ENCODE results near the gene WBP1L.
"Not testable (repeated sequence)": the region's sequence is repeated elsewhere in the genome, so short reads cannot be mapped to it uniquely, and the experiment has no call there.

WBP1L gene

DNA sequence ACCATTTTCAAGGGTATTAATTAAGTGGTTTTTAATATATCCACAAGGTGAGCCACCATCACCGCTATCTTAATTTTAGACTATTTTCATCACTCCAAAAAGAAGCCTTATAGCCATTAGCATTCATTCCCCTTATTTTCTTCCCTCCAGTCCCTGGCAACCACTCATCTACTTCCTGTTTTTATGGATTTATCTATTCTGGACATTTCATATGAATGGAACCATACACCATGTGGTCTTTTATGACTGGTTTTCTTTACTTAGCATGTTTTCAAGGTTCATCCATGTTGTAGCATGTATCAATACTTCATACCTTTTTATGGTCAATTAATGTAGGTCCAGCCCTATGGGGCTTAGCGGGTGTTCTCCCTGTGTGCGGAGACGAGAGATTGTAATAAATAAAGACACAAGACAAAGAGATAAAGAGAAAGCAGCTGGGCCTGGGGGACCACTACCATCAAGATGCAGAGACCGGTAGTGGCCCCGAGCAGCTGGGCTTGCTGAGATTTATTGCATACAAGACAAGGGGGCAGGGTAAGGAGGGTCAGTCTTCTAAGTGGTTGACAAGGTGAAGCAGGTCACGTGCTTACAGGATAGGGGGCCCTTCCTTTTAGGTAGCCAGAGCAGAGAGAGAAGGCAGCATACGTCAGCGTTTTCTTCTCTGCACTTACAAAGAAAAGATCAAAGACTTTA lies 14.6 kb downstream of the WBP1L start:
- DNase-seq (ENCODE audit: low read depth in 2 of 2, low spot score in 1 of 2) = no peak

DNA sequence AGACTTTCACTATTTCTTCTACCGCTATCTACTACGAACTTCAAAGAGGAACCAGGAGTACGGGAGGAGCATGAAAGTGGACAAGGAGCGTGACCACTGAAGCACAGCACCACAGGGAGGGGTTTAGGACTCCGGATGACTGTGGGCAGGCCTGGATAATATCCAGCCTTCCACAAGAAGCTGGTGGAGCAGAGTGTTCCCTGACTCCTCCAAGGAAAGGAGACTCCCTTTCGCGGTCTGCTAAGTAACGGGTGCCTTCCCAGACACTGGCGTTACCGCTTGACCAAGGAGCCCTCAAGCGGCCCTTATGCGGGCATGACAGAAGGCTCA lies 15.2 kb downstream of the WBP1L start:
- DNase-seq (ENCODE audit: low read depth in 2 of 2, low spot score in 1 of 2) = not testable (repeated sequence)

DNA sequence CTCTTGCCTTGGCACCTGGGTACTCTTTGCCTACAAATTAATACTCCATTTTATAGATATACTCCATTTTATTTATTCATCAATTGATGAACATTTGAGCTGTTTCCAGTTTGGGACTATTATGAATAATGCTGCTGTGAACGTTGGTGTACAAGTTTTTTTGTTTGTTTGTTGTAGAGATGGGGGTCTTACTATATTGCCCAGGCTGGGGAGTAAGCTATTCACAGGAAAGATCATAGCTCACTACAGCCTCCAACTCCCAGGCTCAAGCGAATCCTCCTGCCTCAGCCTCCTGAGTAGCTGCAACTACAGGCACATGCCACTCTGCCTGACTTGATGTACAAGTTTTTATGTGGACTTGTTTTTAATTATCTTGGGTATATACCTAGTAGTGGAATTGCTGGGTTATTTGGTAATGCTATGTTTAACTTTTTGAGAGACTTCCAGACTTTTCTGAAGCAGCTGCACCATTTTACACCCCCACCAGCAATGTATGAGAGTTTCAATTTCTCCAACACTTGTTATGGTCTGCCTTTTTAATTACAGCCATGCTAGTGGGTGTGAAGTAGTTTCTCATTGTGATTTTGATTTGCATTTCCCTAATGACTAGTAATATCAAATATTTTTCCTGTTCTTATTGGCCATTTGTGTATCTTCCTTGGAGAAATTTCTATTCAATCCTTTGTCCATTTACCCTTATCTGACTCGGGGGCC lies 15.9 kb downstream of the WBP1L start:
- DNase-seq (ENCODE audit: low read depth in 2 of 2, low spot score in 1 of 2) = no peak

DNA sequence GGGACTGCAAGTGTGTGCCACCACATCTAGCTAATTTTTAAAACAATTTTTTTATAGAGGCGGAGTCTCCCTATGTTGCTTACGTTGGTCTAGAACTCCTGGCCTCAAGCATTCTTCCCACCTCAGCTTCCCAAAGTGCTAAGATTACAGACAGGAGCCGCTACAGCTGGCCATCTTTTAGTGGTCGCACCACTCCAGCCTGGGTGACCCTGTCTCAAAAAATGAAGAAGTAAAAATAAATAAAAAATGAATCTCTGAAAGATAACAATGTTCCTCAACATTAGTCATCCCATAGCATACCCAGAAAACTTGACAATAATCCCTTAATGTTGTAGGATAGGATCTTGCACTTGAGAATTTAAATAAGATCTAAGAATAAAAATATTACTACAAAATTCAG lies 18.2 kb downstream of the WBP1L start:
- no peak for DNase-seq (ENCODE audit: low read depth in 2 of 2, low spot score in 1 of 2)

DNA sequence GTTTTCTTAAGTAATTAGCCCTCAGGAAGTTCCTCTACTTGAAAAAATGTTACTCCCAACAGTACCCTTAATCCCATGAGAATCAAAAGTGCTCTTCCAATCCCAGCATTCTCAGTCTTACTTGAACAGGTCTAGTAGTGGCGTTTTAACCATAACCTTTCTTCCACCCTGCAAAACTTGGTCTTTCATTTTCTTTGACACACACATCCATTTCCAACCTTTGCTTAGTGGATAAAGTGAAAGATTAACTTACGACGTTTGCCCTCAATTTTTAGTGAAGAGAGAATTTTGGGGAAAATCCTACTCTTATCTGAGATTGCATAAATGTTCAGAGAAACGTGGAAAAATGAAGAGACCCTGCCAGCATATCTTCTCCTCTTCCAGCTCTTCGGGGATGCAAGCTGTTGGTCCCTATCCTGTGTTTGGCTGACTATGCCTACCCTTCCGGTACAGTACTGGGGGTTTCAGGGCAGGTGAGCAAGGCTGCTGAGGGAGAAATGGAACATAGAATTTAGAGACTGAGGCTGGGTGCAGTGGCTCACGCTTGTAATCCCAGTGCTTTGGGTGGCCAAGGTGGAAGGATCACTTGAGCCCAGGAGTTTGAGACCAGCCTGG lies 18.8 kb downstream of the WBP1L start:
- no peak for DNase-seq (ENCODE audit: low read depth in 2 of 2, low spot score in 1 of 2)

DNA sequence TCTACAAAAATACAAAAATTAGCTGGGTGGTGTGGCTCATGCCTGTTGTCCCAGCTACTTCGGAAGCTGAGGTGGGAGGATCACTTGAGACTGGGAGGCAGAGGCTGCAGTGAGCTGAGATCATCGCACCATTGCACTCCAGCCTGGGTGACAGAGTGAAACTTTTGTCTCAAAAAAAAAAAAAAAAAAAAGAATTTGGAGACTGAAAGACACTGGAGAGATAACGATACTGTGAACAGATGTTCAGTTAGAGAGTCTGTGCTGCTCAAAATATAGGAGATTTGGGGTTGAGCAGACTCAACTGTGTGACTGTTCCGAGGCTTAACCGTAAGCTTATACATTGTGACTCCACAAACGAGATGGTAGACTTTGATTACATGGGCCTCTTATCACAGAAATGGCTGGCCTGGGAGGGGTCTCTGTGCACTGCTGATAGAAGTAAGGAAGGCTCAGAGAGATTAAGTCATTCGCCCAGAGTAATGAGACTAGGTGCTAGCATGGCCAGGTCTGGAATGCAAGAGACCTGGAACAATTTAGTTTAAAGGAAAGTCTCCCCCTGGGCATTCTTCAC lies 19.4 kb downstream of the WBP1L start:
- DNase-seq (ENCODE audit: low read depth in 2 of 2, low spot score in 1 of 2) = no peak

DNA sequence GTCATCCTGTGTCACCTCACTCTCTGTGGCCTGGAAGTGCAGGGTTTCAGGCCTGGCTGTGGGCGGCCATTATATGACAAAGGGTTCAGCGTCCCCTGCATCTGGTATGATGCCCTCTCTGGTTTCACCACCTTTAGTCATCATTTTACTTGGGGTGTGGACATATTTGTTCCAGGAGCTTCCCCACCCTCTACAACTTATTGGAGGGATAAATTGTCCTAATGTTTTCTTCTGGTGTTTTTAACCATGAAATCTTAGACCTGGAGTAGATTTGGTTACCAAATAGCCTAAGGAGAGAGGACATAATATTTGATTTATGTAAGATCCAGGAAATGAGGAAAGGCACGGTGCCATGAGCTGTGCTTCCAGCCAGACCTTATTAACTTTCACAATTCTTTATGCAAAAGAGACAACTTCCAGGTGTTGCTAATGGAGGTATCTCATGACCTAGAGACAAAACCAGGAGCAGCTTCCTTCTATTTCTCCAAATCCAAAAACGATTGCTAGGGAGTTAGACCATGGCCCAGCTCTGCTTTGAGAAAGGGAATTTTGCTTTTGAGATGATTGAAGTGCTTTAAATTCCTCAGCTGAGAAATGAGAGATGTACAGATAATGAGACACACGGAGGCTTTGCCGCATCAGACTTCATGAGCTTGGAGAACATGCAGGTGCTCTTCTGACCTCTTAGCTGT lies 20.9 kb downstream of the WBP1L start:
- no peak for DNase-seq (ENCODE audit: low read depth in 2 of 2, low spot score in 1 of 2)

DNA sequence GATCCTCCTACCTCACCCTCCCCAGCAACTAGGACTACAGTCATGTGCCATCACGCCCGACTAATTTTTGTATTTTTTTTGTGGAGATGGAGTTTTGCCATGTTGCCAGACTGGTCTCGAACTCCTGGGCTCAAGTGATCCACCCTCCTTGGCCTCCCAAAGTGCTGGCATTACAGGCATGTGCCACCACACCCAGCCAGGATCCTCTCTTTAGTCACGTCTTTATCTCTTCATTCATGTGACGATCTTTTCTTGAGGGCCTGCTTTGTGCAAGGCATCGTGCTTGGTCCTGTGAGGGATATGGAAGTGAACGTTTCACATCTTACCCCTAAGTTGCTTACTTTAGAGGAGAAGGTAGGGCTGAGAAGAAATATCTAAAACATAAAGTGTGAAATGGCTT lies 21.6 kb downstream of the WBP1L start:
- no peak for DNase-seq (ENCODE audit: low read depth in 2 of 2, low spot score in 1 of 2)

DNA sequence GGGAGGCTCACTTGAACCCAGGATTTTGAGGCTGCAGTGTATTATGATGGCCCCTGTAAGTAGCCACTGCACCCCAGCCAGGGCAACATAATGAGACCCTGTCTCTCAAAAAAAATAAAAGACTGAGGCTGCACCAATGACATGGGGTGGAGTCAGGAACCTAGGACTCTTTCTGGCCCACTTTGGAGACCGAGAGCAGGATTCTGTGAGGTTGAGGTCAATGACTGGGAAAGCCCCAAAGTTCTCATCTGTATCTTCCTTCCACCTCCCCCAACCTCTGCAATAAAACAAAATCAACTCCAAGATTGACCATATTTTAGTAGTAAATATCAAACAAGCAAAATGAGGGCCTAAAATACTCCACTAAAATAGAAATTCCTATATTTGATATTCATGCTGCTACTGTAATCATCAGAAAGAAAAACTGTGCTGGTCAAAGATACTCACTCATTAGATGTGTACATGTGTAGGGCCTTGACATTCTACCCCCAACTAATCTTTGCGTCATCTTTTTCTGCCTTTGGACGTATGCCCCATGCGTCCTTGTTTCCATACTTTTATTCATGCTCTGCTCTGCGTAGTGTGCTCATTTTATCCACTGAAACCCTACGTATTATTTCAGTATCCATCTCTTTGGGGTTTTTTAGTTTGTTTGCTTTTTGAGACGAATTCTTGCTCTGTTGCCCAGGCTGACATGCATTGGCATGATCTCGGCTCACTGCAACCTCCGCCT lies 23.8 kb downstream of the WBP1L start:
- no peak for DNase-seq (ENCODE audit: low read depth in 2 of 2, low spot score in 1 of 2)

DNA sequence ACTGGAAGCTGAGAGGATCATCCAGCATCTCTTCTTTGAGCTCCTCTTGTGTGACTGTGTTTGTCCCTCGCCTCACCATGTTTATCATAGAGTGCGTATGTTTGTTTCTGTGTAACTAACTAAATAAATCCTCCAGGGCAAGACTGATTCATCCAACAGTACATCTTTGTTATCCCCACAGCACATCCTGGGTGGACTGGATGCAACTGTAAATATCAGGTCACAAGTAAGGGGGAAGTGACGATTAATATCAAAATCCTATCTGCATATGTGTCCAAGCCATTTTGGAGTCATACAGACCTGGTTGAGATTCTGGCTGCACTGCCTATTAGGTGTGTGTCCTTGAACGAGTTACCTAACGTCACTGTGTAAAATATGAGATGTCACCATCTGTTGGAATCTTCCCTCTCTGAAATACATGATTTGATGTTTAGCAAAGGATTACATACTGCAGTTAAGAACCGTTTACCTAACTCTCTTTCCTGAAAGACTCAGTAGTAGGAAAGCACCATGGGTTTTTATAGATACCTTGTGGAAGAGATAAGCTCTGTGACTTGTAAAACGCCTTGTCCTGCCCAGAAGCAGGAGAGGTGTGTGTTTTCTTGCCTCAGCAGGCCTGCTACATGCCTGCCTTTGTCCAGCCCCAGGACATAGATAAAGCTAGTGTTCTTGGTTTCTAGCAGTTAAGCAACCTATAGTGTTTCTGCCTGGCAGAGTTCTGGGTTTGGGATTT lies 25.8 kb downstream of the WBP1L start:
- DNase-seq (ENCODE audit: low read depth in 2 of 2, low spot score in 1 of 2) = no peak

DNA sequence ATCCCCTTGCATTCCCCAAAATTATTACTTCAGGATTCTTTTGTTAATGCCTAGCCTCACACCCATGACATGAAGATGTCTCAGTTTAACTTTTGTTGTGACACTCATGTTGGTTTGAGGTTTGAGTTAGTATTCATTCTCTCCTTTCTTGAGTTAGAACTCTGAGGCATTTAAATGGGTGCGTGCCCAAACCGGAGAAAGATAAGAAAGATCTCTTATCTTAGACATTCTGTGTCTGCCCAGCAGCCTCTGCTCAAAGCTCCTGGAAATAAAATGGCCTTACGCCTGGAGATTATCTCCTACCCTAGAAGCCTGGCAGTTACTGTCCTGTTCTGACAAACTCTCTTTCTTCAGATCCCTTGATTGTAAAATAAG lies 26.3 kb downstream of the WBP1L start:
- no peak for DNase-seq (ENCODE audit: low read depth in 2 of 2, low spot score in 1 of 2)

DNA sequence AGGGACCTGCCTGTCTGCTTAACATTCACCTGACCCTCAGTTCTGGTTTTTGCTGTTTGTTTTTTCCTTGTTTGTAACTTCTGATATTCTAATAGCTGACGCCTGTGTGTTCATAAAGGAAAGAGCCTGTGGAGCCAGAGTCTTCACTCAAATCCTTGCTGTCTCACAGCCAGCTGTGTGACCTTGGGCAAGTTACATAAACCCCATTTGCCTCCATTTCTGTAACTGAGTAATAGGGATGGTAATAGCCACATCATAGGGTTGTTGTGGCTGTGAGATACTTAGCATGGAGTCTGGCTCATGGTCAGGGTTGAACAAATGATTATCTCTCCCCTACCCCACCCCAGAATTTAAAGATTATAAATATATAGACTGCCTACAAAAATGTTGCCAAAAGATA lies 27.0 kb downstream of the WBP1L start:
- DNase-seq (ENCODE audit: low read depth in 2 of 2, low spot score in 1 of 2) = no peak

DNA sequence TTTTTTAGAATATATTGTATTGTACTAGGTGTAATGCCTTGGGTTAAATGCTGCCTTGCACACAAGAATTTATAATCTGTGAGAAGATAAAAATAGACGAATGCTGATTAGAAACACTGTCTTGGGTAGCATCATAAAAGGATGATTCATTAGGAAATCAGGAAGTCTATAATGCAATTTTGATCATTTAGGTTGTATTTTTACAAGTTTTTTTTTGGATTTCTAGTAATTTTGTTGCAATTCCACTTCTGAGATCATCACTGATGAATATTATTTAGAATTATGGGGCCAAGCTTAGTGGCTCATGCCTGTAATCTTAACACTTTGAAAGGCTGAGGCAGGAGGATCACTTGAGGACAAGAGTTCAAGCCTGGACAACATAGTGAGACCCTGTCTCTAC lies 29.6 kb downstream of the WBP1L start:
- DNase-seq (ENCODE audit: low read depth in 2 of 2, low spot score in 1 of 2) = no peak

DNA sequence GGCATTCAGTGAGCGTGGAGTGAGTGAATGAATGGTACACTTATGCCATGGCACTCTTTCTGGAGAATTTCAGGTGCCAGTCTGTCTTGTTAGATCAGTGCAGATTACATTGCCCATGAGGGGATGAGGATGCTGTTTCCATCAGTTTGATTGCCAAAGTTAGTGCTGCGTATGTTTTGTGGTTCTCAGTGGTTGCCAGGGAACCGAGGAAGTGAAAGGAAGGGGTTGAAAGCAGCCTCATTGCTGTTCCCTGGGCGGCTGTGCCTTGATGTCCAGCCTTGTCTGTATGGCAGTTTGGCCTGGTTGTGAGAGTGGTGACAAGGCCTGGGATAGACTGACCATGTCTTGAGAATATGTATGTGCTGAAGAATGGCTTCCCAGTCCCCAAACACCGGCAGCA lies 30.2 kb downstream of the WBP1L start:
- no peak for DNase-seq (ENCODE audit: low read depth in 2 of 2, low spot score in 1 of 2)

DNA sequence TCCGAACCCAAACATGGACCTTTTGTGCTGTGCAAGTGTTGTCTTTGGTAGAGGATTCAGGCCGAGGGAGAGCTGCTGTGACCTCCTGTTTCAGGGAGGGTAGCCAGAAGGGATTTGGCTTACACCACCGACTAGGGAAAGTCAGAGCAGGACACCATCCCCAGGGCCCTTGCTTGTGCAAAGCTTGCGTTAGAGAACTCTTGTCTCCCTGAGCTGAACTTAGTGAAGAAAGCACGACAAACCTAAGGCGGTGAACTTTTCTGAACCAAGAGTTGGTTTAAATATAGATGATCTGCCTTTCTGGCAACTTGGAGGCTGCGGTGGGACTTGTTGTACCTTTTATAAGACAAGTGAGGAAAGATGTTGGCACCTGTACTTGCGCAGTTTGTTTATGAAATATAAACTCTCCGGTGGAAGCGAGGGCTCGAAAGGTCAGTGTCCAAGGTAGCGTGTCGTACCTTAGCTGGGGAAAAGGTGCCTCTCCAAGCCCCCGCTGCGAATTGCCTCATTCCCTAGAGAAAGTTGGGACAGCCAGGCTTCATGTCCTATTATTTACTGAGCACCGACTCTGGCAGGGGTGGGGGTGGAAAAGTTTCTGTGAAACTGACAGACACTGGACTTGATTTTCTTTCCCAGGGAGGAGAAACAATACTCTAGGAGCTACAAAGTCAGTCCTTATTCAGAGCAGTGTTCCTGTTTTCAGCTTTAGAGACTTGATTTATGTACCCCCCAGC lies 31.6 kb downstream of the WBP1L start:
- DNase-seq (ENCODE audit: low read depth in 2 of 2, low spot score in 1 of 2) = no peak

DNA sequence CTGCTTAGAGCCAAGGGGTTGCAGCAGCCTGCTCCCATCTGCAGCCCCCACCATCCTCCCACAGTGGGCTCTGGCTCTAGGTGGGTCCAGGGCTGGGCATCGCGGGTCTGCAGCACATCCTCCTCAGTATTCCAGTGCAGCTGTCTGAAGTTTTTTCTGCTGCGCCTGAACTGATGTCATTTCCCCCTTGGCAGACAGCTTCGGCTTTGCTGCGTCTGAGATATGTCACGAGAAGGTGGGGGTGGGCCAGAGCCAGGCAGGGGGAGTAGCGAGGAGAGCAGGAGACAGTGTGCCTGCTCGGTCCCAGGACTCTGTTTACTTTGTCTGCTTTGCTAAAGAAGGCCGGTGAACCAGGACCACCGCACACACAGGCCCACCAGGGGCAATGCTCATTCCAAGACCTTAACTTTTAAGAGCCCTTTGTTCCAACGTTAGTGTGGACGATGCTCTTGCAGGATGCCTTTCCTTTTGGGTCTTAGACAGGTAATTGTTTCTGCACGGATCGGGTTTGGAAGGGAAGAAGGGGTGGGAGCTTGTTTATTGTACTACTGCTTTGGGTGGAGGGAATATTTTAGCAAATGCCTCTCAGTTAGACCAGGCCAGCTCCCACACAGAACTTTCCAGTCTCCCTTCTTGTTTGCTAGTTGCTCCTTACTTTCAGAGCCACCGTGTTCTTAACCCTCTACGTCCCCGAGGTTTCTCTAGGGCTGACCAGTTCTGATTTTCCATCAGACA lies 32.4 kb downstream of the WBP1L start:
- DNase-seq (ENCODE audit: low read depth in 2 of 2, low spot score in 1 of 2) = no peak

DNA sequence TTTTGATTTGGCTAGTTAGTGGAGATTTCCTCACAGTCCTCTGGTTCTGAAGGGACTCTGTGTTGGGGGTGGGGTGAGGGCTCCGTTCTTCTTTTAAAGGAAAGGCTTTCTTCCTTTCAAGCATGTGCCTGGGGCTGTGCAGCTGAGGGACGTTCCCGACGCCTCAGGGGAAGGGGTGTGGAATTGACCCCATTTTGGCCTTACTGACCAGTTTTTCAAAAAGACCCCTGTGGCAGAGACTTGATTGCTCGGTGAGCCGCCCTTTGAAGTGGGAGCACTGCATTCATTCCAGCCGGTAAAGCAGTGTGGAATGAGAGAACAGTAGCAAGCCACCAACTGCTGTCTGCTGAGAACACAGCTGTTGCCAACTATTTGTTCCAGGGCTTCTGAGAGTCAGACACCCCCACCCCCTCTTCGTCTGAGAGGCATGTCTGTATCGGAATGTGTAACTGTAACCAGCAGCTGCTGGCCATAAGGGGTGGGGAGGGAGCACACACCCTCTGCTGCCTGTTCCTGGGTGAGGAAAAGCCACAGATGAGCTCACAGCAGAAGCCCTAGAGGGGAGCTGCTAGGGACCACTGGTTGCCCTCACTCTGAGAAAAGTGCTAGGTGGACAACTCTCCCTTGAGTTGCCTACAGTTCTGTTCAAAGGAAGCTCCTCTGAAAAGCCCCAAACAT lies 33.2 kb downstream of the WBP1L start:
- DNase-seq (ENCODE audit: low read depth in 2 of 2, low spot score in 1 of 2) = no peak

DNA sequence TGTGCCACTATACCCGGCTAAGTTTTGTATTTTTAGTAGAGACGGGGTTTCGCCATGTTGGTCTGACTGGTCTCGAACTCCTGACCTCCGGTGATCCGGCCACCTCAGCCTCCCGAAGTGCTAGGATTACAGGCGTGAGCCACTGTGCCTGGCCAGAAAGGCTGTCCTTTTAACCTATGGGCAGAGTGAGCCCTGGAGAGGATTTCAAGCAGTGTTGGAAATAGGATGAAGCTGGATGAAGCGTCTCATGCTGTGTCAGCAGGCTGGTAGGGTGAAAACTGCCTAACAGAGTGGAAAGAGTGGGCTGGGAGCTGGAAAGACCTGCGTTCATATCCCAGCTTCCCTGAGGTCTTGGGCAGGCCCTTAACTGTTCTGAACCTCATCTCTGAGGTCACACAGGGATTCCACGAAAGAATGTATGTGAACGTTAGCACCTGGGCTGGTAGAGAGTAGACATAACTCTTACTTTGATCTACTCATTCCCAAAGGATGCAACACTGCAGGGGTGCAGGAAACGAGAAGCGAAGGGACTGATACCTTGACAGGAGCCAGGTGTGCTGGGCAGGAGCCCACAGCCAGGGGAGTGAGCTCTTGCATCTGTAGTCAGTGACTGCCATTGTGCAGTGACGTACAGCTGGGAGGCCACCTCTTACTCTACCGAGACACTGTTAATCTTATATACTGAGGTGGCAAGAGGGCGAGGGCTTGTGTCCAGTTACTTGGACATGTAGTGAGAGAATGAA lies 34.1 kb downstream of the WBP1L start:
- DNase-seq (ENCODE audit: low read depth in 2 of 2, low spot score in 1 of 2) = no peak

Measured in stimulated activated CD8-positive, alpha-beta memory T cell treated with anti-CD3 and anti-CD28 coated beads, Interleukin-4, amount 100 ng/mL, for 1 hour (primary cell).